ENCODE measurements around the gene LYRM9. TPM values are rescaled to one million over a fixed set of nuclear protein-coding genes. Genes with fewer than 3 reads are reported as not detected.

The LYRM9 gene
- total RNA-seq, 1 experiment from 2014 or later = 2.8 TPM

GRCh38 chr17:27882162-27882840, 10.9 kb downstream of the LYRM9 start:
- TF ChIP-seq CTCF (conservative IDR thresholded peaks at IDR 0.05; ENCODE audit: low read depth, low read length) = no peak
- TF ChIP-seq EZH2 (IDR thresholded peaks at IDR 0.05; ENCODE audit: borderline replicate concordance, low read depth, low read length, poor library complexity, severe bottlenecking) = no peak
- no TSS peak for BruUV-seq (replicated peaks)
- H3K27ac ChIP-seq (ENCODE audit: low read depth, low read length, poor library complexity, severe bottlenecking) = no peak overlapping the region
- POLR2A ChIA-PET (ENCODE audit: low non-redundant PET) = no interaction called here
- no peaks in the 10 kb centered on the region for H3K4me1 ChIP-seq (ENCODE audit: insufficient read depth, low read length, poor library complexity, severe bottlenecking)
- DNase-seq (ENCODE audit: low spot score) = no peak
- H3K27me3 ChIP-seq (replicated peaks; ENCODE audit: insufficient read depth, low read depth, low read length, poor library complexity) = no peaks in the 10 kb centered on the region
- intact Hi-C loops (cut with micrococcal nuclease; ENCODE audit: unreplicated experiment) = loop anchor here (2.0 to 5.0 kb wide), 2 partner anchors 78 to 230 kb away; no protein-coding TSS in a partner anchor
- CTCF ChIA-PET = interaction anchor here (2.2 kb wide), 1 partner anchor 11 kb away, joined by 5 read pairs; the partner anchor contains the start of gene LYRM9
- H3K9me3 ChIP-seq (ENCODE audit: low read depth, low read length, poor library complexity, severe bottlenecking) = no peaks in the 10 kb centered on the region
- no peak overlapping the region for H3K4me3 ChIP-seq (ENCODE audit: low read depth, low read length, poor library complexity, severe bottlenecking)
- no peaks in the 10 kb centered on the region for H3K36me3 ChIP-seq (ENCODE audit: insufficient read depth, low read length, poor library complexity, severe bottlenecking)

- no peak overlapping the region for H3K27ac ChIP-seq (ENCODE audit: low read depth, low read length, poor library complexity, severe bottlenecking)
- no peaks in the 10 kb centered on the region for H3K36me3 ChIP-seq (ENCODE audit: insufficient read depth, low read length, poor library complexity, severe bottlenecking)
- ChIA-PET CTCF (interaction anchor here (0.5 to 3.2 kb wide), 11 partner anchors 11 to 372 kb away, joined by 3 to 36 read pairs (median 4); partner anchors contain the start of gene LYRM9), POLR2A (ENCODE audit: low non-redundant PET) (interaction anchor here (0.6 kb wide), 1 partner anchor 42 kb away, joined by 3 read pairs; no protein-coding TSS in a partner anchor)
- BruUV-seq (replicated peaks) = no TSS peak
- H3K9me3 ChIP-seq (ENCODE audit: low read depth, low read length, poor library complexity, severe bottlenecking) = no peaks in the 10 kb centered on the region
- no peak for TF ChIP-seq EZH2 (IDR thresholded peaks at IDR 0.05; ENCODE audit: borderline replicate concordance, low read depth, low read length, poor library complexity, severe bottlenecking)
- TF ChIP-seq CTCF (conservative IDR thresholded peaks at IDR 0.05; ENCODE audit: low read depth, low read length) = peak; percentile 79
- no peak overlapping the region for H3K4me3 ChIP-seq (ENCODE audit: low read depth, low read length, poor library complexity, severe bottlenecking)
- peak; percentile 71 for DNase-seq (ENCODE audit: low spot score)
- intact Hi-C loops (cut with micrococcal nuclease; ENCODE audit: unreplicated experiment) = loop anchor here (1.0 to 5.0 kb wide), 2 partner anchors 120 to 228 kb away; no protein-coding TSS in a partner anchor
- no peaks in the 10 kb centered on the region for H3K27me3 ChIP-seq (replicated peaks; ENCODE audit: insufficient read depth, low read depth, low read length, poor library complexity)
- no peaks in the 10 kb centered on the region for H3K4me1 ChIP-seq (ENCODE audit: insufficient read depth, low read length, poor library complexity, severe bottlenecking)
Observed at GRCh38 chr17:27879987-27880608, 13.1 kb downstream of the LYRM9 start.

GRCh38 chr17:27878776-27879562, 14.2 kb downstream of the LYRM9 start:
- intact Hi-C loops (cut with micrococcal nuclease; ENCODE audit: unreplicated experiment) = no loop called here
- H3K4me3 ChIP-seq (ENCODE audit: low read depth, low read length, poor library complexity, severe bottlenecking) = no peak overlapping the region
- ChIA-PET POLR2A (ENCODE audit: low non-redundant PET) (interaction anchor here (1.0 kb wide), 1 partner anchor 19 kb away, joined by 5 read pairs; no protein-coding TSS in a partner anchor), CTCF (interaction anchor here (1.0 to 3.2 kb wide), 6 partner anchors 15 to 224 kb away, joined by 3 to 36 read pairs (median 5); partner anchors contain the start of gene LYRM9)
- no peaks in the 10 kb centered on the region for H3K36me3 ChIP-seq (ENCODE audit: insufficient read depth, low read length, poor library complexity, severe bottlenecking)
- no peak overlapping the region for H3K27ac ChIP-seq (ENCODE audit: low read depth, low read length, poor library complexity, severe bottlenecking)
- H3K27me3 ChIP-seq (replicated peaks; ENCODE audit: insufficient read depth, low read depth, low read length, poor library complexity) = no peaks in the 10 kb centered on the region
- H3K9me3 ChIP-seq (ENCODE audit: low read depth, low read length, poor library complexity, severe bottlenecking) = no peaks in the 10 kb centered on the region
- BruUV-seq (replicated peaks) = no TSS peak
- DNase-seq (ENCODE audit: low spot score) = no peak
- H3K4me1 ChIP-seq (ENCODE audit: insufficient read depth, low read length, poor library complexity, severe bottlenecking) = no peaks in the 10 kb centered on the region
- TF ChIP-seq CTCF (conservative IDR thresholded peaks at IDR 0.05; ENCODE audit: low read depth, low read length) (no peak), EZH2 (IDR thresholded peaks at IDR 0.05; ENCODE audit: borderline replicate concordance, low read depth, low read length, poor library complexity, severe bottlenecking) (no peak)

Data from A673 (cell line).